Measurements from ENCODE around the gene MAGI2. TPM values are rescaled to one million over a fixed set of nuclear protein-coding genes. Genes with fewer than 3 reads are reported as not detected.

MAGI2 gene
- total and polyA plus RNA-seq, 4 donors = 0.37 to 4.1 (median 1.4) TPM

GRCh38 chr7:78688376-78688775 lies 765.1 kb downstream of the MAGI2 start:
- TF ChIP-seq YY1 (IDR thresholded peaks at IDR 0.05) = no peak
- TF ChIP-seq ATF3 (IDR thresholded peaks at IDR 0.05) = no peak
- no peak for TF ChIP-seq FOXA1 (IDR thresholded peaks at IDR 0.05)
- no peak for TF ChIP-seq RXRA (IDR thresholded peaks at IDR 0.05)
- no peak for TF ChIP-seq NR2F2 (IDR thresholded peaks at IDR 0.05)
- TF ChIP-seq HNF4A (conservative IDR thresholded peaks at IDR 0.05) = no peak
- TF ChIP-seq, protein P1, sequence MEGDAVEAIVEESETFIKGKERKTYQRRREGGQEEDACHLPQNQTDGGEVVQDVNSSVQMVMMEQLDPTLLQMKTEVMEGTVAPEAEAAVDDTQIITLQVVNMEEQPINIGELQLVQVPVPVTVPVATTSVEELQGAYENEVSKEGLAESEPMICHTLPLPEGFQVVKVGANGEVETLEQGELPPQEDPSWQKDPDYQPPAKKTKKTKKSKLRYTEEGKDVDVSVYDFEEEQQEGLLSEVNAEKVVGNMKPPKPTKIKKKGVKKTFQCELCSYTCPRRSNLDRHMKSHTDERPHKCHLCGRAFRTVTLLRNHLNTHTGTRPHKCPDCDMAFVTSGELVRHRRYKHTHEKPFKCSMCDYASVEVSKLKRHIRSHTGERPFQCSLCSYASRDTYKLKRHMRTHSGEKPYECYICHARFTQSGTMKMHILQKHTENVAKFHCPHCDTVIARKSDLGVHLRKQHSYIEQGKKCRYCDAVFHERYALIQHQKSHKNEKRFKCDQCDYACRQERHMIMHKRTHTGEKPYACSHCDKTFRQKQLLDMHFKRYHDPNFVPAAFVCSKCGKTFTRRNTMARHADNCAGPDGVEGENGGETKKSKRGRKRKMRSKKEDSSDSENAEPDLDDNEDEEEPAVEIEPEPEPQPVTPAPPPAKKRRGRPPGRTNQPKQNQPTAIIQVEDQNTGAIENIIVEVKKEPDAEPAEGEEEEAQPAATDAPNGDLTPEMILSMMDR (IDR thresholded peaks at IDR 0.05; ENCODE audit: low read depth, low read length, missing input control) = no peak
- TF ChIP-seq SP1 (IDR thresholded peaks at IDR 0.05) = no peak
- H3K9ac ChIP-seq (ENCODE audit: low read depth in 1 of 2, low read length in 2 of 2) = no peak overlapping the region
- WGBS = 76% methylated on average over 2 of the region's 2 CpGs

GRCh38 chr7:78686189-78686588 lies 767.3 kb downstream of the MAGI2 start:
- no peaks in the 10 kb centered on the region for H3K27me3 ChIP-seq (ENCODE audit: control insufficient read depth in 4 of 4, insufficient read depth in 4 of 4, low read length in 3 of 4)
- H3K9me3 ChIP-seq (ENCODE audit: control insufficient read depth in 4 of 4, low read length in 3 of 4) = no peaks in the 10 kb centered on the region
- WGBS = 81% methylated on average over 6 of the region's 6 CpGs
- H3K27ac ChIP-seq (ENCODE audit: low read depth in 1 of 2, low read length in 2 of 2) = no peak overlapping the region
- no peak overlapping the region for H3K4me3 ChIP-seq (ENCODE audit: low read depth in 1 of 3, low read length in 3 of 3)
- H3K36me3 ChIP-seq (ENCODE audit: control insufficient read depth in 4 of 4, insufficient read depth in 3 of 4, low read depth in 1 of 4, low read length in 3 of 4) = no peaks in the 10 kb centered on the region
- DNase-seq (ENCODE audit: low spot score) = no peak
- H3K9ac ChIP-seq (ENCODE audit: low read depth in 1 of 2, low read length in 2 of 2) = no peak overlapping the region
- no peaks in the 10 kb centered on the region for H3K4me1 ChIP-seq (ENCODE audit: control insufficient read depth in 4 of 4, insufficient read depth in 4 of 4, low read length in 3 of 4)
- TF ChIP-seq RXRA (IDR thresholded peaks at IDR 0.05) = no peak

More at GRCh38 chr7:78688376-78688775, 765.1 kb downstream of the MAGI2 start:
- Histone ChIP-seq H3K27me3 (ENCODE audit: control insufficient read depth in 4 of 4, insufficient read depth in 4 of 4, low read length in 3 of 4) (no peaks in the 10 kb centered on the region), H3K4me1 (ENCODE audit: control insufficient read depth in 4 of 4, insufficient read depth in 4 of 4, low read length in 3 of 4) (no peaks in the 10 kb centered on the region), H3K36me3 (ENCODE audit: control insufficient read depth in 4 of 4, insufficient read depth in 3 of 4, low read depth in 1 of 4, low read length in 3 of 4) (no peaks in the 10 kb centered on the region), H3K4me3 (ENCODE audit: low read depth in 1 of 3, low read length in 3 of 3) (no peak overlapping the region), H3K27ac (ENCODE audit: low read depth in 1 of 2, low read length in 2 of 2) (no peak overlapping the region), H3K9me3 (ENCODE audit: control insufficient read depth in 4 of 4, low read length in 3 of 4) (no peaks in the 10 kb centered on the region)
- DNase-seq (ENCODE audit: low spot score) = no peak

- H3K36me3 ChIP-seq (ENCODE audit: control insufficient read depth in 4 of 4, insufficient read depth in 3 of 4, low read depth in 1 of 4, low read length in 3 of 4) = no peaks in the 10 kb centered on the region
Observed at GRCh38 chr7:78684201-78684600, 769.3 kb downstream of the MAGI2 start.

GRCh38 chr7:78683566-78683965 lies 769.9 kb downstream of the MAGI2 start:
- Histone ChIP-seq H3K27ac (ENCODE audit: low read depth in 1 of 2, low read length in 2 of 2) (no peak overlapping the region), H3K4me1 (ENCODE audit: control insufficient read depth in 4 of 4, insufficient read depth in 4 of 4, low read length in 3 of 4) (no peaks in the 10 kb centered on the region), H3K9me3 (ENCODE audit: control insufficient read depth in 4 of 4, low read length in 3 of 4) (no peaks in the 10 kb centered on the region), H3K36me3 (ENCODE audit: control insufficient read depth in 4 of 4, insufficient read depth in 3 of 4, low read depth in 1 of 4, low read length in 3 of 4) (no peaks in the 10 kb centered on the region), H3K9ac (ENCODE audit: low read depth in 1 of 2, low read length in 2 of 2) (no peak overlapping the region), H3K4me3 (ENCODE audit: low read depth in 1 of 3, low read length in 3 of 3) (no peak overlapping the region), H3K27me3 (ENCODE audit: control insufficient read depth in 4 of 4, insufficient read depth in 4 of 4, low read length in 3 of 4) (no peaks in the 10 kb centered on the region)
- whole genome bisulfite sequencing = 51% methylated on average over 1 of the region's 1 CpG
- DNase-seq (ENCODE audit: low spot score) = no peak
- TF ChIP-seq, protein P2, sequence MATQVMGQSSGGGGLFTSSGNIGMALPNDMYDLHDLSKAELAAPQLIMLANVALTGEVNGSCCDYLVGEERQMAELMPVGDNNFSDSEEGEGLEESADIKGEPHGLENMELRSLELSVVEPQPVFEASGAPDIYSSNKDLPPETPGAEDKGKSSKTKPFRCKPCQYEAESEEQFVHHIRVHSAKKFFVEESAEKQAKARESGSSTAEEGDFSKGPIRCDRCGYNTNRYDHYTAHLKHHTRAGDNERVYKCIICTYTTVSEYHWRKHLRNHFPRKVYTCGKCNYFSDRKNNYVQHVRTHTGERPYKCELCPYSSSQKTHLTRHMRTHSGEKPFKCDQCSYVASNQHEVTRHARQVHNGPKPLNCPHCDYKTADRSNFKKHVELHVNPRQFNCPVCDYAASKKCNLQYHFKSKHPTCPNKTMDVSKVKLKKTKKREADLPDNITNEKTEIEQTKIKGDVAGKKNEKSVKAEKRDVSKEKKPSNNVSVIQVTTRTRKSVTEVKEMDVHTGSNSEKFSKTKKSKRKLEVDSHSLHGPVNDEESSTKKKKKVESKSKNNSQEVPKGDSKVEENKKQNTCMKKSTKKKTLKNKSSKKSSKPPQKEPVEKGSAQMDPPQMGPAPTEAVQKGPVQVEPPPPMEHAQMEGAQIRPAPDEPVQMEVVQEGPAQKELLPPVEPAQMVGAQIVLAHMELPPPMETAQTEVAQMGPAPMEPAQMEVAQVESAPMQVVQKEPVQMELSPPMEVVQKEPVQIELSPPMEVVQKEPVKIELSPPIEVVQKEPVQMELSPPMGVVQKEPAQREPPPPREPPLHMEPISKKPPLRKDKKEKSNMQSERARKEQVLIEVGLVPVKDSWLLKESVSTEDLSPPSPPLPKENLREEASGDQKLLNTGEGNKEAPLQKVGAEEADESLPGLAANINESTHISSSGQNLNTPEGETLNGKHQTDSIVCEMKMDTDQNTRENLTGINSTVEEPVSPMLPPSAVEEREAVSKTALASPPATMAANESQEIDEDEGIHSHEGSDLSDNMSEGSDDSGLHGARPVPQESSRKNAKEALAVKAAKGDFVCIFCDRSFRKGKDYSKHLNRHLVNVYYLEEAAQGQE (IDR thresholded peaks at IDR 0.05) = no peak
- TF ChIP-seq GABPA (IDR thresholded peaks at IDR 0.05 in 1 of 2, conservative IDR thresholded peaks at IDR 0.05 in 1 of 2) (no peak), HNF4A (conservative IDR thresholded peaks at IDR 0.05) (no peak), SP1 (IDR thresholded peaks at IDR 0.05) (no peak), YY1 (IDR thresholded peaks at IDR 0.05) (no peak), FOXA2 (IDR thresholded peaks at IDR 0.05) (no peak), FOXA1 (IDR thresholded peaks at IDR 0.05) (no peak), RXRA (IDR thresholded peaks at IDR 0.05) (no peak), NR2F2 (IDR thresholded peaks at IDR 0.05) (no peak), ATF3 (IDR thresholded peaks at IDR 0.05) (no peak), RAD21 (IDR thresholded peaks at IDR 0.05) (no peak)
- TF ChIP-seq, protein P3, sequence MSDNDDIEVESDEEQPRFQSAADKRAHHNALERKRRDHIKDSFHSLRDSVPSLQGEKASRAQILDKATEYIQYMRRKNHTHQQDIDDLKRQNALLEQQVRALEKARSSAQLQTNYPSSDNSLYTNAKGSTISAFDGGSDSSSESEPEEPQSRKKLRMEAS (IDR thresholded peaks at IDR 0.05) = no peak

More at GRCh38 chr7:78684201-78684600, 769.3 kb downstream of the MAGI2 start:
- TF ChIP-seq NR2F2 (IDR thresholded peaks at IDR 0.05) (no peak), RAD21 (IDR thresholded peaks at IDR 0.05) (no peak), SP1 (IDR thresholded peaks at IDR 0.05) (no peak), HNF4G (IDR thresholded peaks at IDR 0.05) (no peak), JUND (IDR thresholded peaks at IDR 0.05) (no peak), RXRA (IDR thresholded peaks at IDR 0.05) (no peak), GABPA (IDR thresholded peaks at IDR 0.05 in 1 of 2, conservative IDR thresholded peaks at IDR 0.05 in 1 of 2) (no peak), FOXA2 (IDR thresholded peaks at IDR 0.05) (no peak), TAF1 (conservative IDR thresholded peaks at IDR 0.05) (no peak)
- TF ChIP-seq, protein P3 (IDR thresholded peaks at IDR 0.05) = no peak
- 75% methylated on average over 1 of the region's 1 CpG for WGBS
- H3K27ac ChIP-seq (ENCODE audit: low read depth in 1 of 2, low read length in 2 of 2) = no peak overlapping the region
- no peak for DNase-seq (ENCODE audit: low spot score)
- no peak overlapping the region for H3K9ac ChIP-seq (ENCODE audit: low read depth in 1 of 2, low read length in 2 of 2)
- no peaks in the 10 kb centered on the region for H3K4me1 ChIP-seq (ENCODE audit: control insufficient read depth in 4 of 4, insufficient read depth in 4 of 4, low read length in 3 of 4)
- H3K27me3 ChIP-seq (ENCODE audit: control insufficient read depth in 4 of 4, insufficient read depth in 4 of 4, low read length in 3 of 4) = no peaks in the 10 kb centered on the region
- no peak overlapping the region for H3K4me3 ChIP-seq (ENCODE audit: low read depth in 1 of 3, low read length in 3 of 3)
- H3K9me3 ChIP-seq (ENCODE audit: control insufficient read depth in 4 of 4, low read length in 3 of 4) = no peaks in the 10 kb centered on the region

Measured in liver (tissue), 9 donors.